GM12878 (cell line): Measurements from ENCODE around the gene BRD3.

ENCODE experiments used
- GABPA ChIP-seq: IDR thresholded peaks from 2 replicates; pipeline ENCODE4 v1.6.1; 2014; ENCODE audit warnings: antibody characterized with exemption, low read depth, mild to moderate bottlenecking, inconsistent platforms
- HCFC1 ChIP-seq: fragments of 150-350 bp; IDR thresholded peaks from 2 replicates; pipeline ENCODE4 v1.6.1; 2014; ENCODE audit warnings: low read length
- KDM1A ChIP-seq: fragments of 200-600 bp; sonication (generic); IDR thresholded peaks from 2 replicates; pipeline ENCODE4 v1.6.1; 2016; ENCODE audit warnings: borderline replicate concordance
- TAF1 ChIP-seq: IDR thresholded peaks from 2 replicates; pipeline ENCODE4 v1.6.1; 2011; ENCODE audit warnings: mild to moderate bottlenecking, low read depth, low read length, borderline replicate concordance
- ZNF274 ChIP-seq: IDR thresholded peaks from one replicate; pipeline ENCODE4 v1.8.0; 2011; ENCODE audit not compliant: insufficient read length, insufficient read depth

DNA sequence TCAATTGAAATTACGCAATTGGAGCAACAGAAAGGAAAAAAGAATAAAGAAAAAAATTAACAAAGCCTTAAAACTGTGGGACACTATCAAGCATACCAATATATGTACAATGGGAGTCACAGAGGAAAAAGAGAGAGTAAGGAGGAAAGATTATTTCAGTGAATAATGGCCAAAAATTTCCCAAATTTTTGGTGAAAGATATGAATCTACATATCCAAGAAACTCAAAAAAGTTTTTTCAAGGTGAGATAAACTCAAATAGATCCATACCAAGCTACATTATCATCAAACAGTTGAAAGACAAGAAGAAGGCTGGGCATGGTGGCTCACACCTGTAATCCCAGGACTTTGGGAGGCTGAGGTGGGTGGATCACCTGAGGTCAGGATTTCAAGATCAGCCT lies 8.8 kb upstream of the BRD3 start:
- TF ChIP-seq TAF1 (no peak), ZNF274 (no peak), KDM1A (no peak), GABPA (no peak), HCFC1 (no peak)
